SK-N-MC (cell line): ENCODE measurements around the gene SGPL1.

Source experiments
- EZH2 ChIP-seq: fragments of 200-600 bp; sonication (generic); IDR thresholded peaks from one replicate; pipeline ENCODE4 v1.6.1; 2017; ENCODE audit warnings: antibody characterized with exemption
- POLR2AphosphoS5 ChIP-seq: IDR thresholded peaks from 2 replicates; pipeline ENCODE4 v1.6.1; 2012; ENCODE audit warnings: mild to moderate bottlenecking, low read depth, low read length, borderline replicate concordance

DNA sequence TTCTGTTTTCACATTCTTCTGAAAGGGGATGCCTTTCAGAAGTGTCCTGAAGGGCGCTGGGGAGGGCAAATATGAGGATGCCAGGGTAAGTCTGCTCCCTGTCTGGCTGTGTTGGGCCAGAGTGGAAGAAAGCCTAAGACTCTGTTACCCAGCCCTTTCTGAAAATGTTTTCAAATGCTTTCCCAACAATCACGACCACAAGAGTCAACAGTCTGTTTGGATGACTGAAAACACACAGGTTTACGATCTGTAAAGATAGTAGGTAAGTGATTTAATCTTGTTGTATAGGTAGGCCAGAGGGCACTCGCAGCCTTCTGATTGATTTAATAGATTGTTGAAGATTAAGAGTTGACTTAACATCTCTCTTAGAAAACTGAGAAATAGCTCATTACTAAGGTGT, 13.2 kb downstream of the SGPL1 start:
- TF ChIP-seq POLR2AphosphoS5 (no peak), EZH2 (no peak)
